DND-41 (cell line): ENCODE measurements around the gene PKDREJ.

ENCODE experiments used
- ATAC-seq: fragments of 200-7000 bp; cut with Tn5 transposase; 3 replicates; pipeline ENCODE4 v1.9.1; 2021; ENCODE audit warnings: low read depth; ENCODE audit not compliant: insufficient read depth
- DNase-seq: peaks from one replicate; pipeline ENCODE4 v3.0.0-alpha.2; 2020
- H2AFZ ChIP-seq: 2 replicates; pipeline ENCODE4 v1.6.0; 2012; ENCODE audit warnings: low read depth, low read length
- H3K27ac ChIP-seq: 2 replicates; pipeline ENCODE4 v1.5.1; 2012; ENCODE audit warnings: low read length, inconsistent platforms
- H3K27me3 ChIP-seq: fragments of 200-600 bp; sonication (generic); 2 replicates; pipeline ENCODE4 v1.6.0; 2012; ENCODE audit warnings: low read length, mild to moderate bottlenecking, inconsistent platforms; ENCODE audit not compliant: insufficient read depth, poor library complexity
- H3K36me3 ChIP-seq: 2 replicates; pipeline ENCODE4 v1.5.1; 2012; ENCODE audit warnings: low read length, inconsistent platforms; ENCODE audit not compliant: insufficient read depth
- H3K4me1 ChIP-seq: 2 replicates; pipeline ENCODE4 v1.5.1; 2012; ENCODE audit warnings: mild to moderate bottlenecking, low read length; ENCODE audit not compliant: insufficient read depth
- H3K4me2 ChIP-seq: 2 replicates; pipeline ENCODE4 v1.6.0; 2012; ENCODE audit warnings: mild to moderate bottlenecking, moderate library complexity, low read length, inconsistent platforms; ENCODE audit not compliant: insufficient read depth
- H3K4me3 ChIP-seq, 2 experiments: fragments of 200-600 bp in 1 of 2; shearing (Covaris generic) in 1 of 2; 2 replicates each; pipeline ENCODE4 v1.5.1; 2012 to 2016; ENCODE audit warnings: inconsistent platforms in 2 of 2, low read length in 2 of 2, mild to moderate bottlenecking in 2 of 2, low read depth in 1 of 2, moderate library complexity in 1 of 2
- H3K79me2 ChIP-seq: 2 replicates; pipeline ENCODE4 v1.6.0; 2012; ENCODE audit warnings: low read length, inconsistent platforms; ENCODE audit not compliant: insufficient read depth
- H3K9ac ChIP-seq: 2 replicates; pipeline ENCODE4 v1.6.0; 2012; ENCODE audit warnings: low read depth, mild to moderate bottlenecking, inconsistent platforms, low read length, moderate library complexity
- H3K9me3 ChIP-seq: 2 replicates; pipeline ENCODE4 v1.5.1; 2012; ENCODE audit warnings: low read length, moderate library complexity, mild to moderate bottlenecking, inconsistent platforms; ENCODE audit not compliant: insufficient read depth, severe bottlenecking
- H4K20me1 ChIP-seq: 2 replicates; pipeline ENCODE4 v1.6.0; 2012; ENCODE audit warnings: low read length; ENCODE audit not compliant: insufficient read depth
- CTCF ChIP-seq: IDR thresholded peaks from 2 replicates; pipeline ENCODE4 v1.5.1; 2012; ENCODE audit warnings: borderline replicate concordance, low read length, moderate library complexity, mild to moderate bottlenecking; ENCODE audit not compliant: poor library complexity, severe bottlenecking; ENCODE audit errors: extremely low read depth
- EZH2 ChIP-seq: IDR thresholded peaks from 3 replicates; pipeline ENCODE4 v1.6.1; 2012; ENCODE audit warnings: borderline replicate concordance, low read depth, mild to moderate bottlenecking, moderate library complexity, low read length, inconsistent platforms; ENCODE audit not compliant: severe bottlenecking

PKDREJ gene

DNA sequence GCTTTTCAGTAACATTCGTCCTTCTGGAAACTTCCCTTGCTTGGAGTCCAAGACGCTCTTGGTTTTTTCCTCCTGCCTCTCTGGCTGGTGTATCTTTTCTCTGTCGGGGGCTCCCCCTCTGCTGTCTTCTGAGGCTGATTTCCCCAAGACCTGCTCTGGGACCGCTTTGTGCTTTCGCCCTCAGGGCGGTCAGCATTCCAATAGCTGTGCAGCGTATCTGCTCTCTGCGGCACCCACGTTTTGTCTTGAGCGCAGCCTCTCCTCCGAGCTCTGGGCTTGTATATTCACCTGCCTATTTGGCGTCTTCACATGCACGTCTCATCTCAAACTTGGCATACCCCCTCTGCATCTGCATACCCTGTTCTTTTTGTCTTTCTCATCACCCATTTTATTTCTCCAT, 36.0 kb upstream of the PKDREJ start:
- TF ChIP-seq EZH2 (no peak), CTCF (no peak)
- Histone ChIP-seq H3K27me3 (no peaks in the 10 kb centered on the region), H3K79me2 (peaks cover 83% of the 10 kb centered on the region), H3K9me3 (no peaks in the 10 kb centered on the region), H3K4me2 (peak overlapping the region; percentile 90), H3K9ac (peak overlapping the region; percentile 93), H3K36me3 (peaks cover 60% of the 10 kb centered on the region), H3K4me1 (peaks cover 76% of the 10 kb centered on the region), H4K20me1 (peaks cover 37% of the 10 kb centered on the region), H3K4me3 (peak overlapping the region in 1 of 2 experiments; percentile 93; a peak in 2 of 4 replicates), H2AFZ (no peak overlapping the region), H3K27ac (peak overlapping the region; percentile 56)
- DNase-seq = no peak
- ATAC-seq = no peak

- Histone ChIP-seq H3K36me3 (peaks cover 53% of the 10 kb centered on the region), H3K9me3 (no peaks in the 10 kb centered on the region), H3K4me2 (peak overlapping the region; percentile 90), H3K79me2 (peaks cover 66% of the 10 kb centered on the region), H3K27me3 (no peaks in the 10 kb centered on the region), H3K4me3 (peak overlapping the region; percentile 93), H4K20me1 (peaks cover 22% of the 10 kb centered on the region), H3K9ac (peak overlapping the region; percentile 93), H3K4me1 (peaks cover 59% of the 10 kb centered on the region), H2AFZ (peak overlapping the region; percentile 73), H3K27ac (peak overlapping the region; percentile 95)
- DNase-seq (peak; percentile 45), ATAC-seq (peak; percentile 25)
- peak; percentile 12 for TF ChIP-seq CTCF
- no peak for TF ChIP-seq EZH2
Observed at GRCh38 chr22:46297151-46297812, 34.1 kb upstream of the PKDREJ start.

DNA sequence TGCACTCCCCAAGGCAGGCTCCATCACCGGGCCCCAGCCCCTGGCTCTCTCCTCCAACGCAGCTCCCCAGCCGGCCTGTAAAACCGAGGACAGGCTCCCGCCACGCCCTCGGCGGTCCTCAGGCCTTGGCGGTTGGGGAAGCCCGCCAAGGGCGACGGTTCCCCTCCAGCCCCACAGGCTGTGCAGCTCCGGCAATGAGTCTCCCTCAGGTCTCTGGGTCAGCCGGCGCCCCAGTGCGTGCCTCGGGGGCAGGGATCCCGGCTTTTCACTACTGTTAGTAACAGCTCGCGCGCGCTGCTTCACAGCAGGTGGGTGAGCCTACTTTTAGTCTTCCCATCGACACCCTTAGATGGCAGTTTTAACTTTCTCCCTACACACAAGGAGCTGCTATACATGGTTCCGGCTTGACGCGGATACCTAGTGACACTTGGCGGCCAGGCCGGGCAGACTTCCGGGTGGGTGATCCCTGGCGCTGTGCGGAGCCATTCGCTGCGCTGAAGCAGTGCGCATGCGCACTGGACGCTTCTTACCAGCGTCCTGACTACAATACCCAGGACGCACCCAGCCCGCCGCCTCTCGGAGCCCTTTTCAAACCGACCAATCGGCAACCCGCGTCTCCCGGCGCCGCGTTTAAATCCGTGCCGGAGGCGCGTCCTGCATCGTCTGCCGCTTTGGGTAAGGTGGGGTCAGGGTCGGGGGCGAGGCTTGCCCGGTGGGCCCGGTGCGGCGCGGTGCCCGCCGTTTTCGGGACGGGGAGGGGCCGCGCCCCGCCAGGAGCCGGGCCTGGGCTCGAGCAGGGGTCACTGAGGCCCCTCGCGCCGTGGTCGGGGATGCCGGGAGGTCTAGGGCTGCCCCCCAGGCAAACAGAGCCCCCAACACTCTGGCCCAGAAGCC, 33.4 kb upstream of the PKDREJ start, which contains the start of gene GTSE1:
GTSE1 (plus strand) TSS at position 614 of the 894 bp plus-strand sequence. CDS start 531 bp downstream, outside the sequence.
- peak within 1 kb of the TSS; percentile 84 for H2AFZ ChIP-seq
- DNase-seq = peak; percentile 99

More for the DNA sequence above, 33.4 kb upstream of the PKDREJ start, which contains the start of gene GTSE1:
- Histone ChIP-seq H3K9me3 (no peaks in the 10 kb centered on the region), H3K4me3 (peak within 1 kb of the TSS; percentile 93), H3K4me1 (peaks cover 53% of the 10 kb centered on the region), H3K4me2 (peak within 1 kb of the TSS; percentile 90), H3K79me2 (peaks cover 58% of the 10 kb centered on the region), H3K27ac (peak within 1 kb of the TSS; percentile 95), H3K9ac (peak within 1 kb of the TSS; percentile 93), H3K27me3 (no peaks in the 10 kb centered on the region), H4K20me1 (peaks cover 21% of the 10 kb centered on the region), H3K36me3 (peaks cover 55% of the 10 kb centered on the region)
- TF ChIP-seq CTCF (peak; percentile 68), EZH2 (no peak)
- peak; percentile 91 for ATAC-seq
